K562 (cell line): ENCODE measurements around the gene FHDC1. TPM values are rescaled to one million over a fixed set of nuclear protein-coding genes. Genes with fewer than 3 reads are reported as not detected.

ENCODE experiments used
- AFF1 ChIP-seq, 2 experiments: fragments of 450-650 bp; IDR thresholded peaks; 2 replicates each; pipeline ENCODE4 v1.6.1; 2018; ENCODE audit warnings: mild to moderate bottlenecking in 2 of 2, low read depth in 1 of 2; ENCODE audit not compliant: partially characterized antibody in 2 of 2
- CCNT2 ChIP-seq: IDR thresholded peaks from 2 replicates; pipeline ENCODE4 v1.6.1; 2011; ENCODE audit warnings: borderline replicate concordance, low read depth, mild to moderate bottlenecking, moderate library complexity, mixed read lengths, low read length; ENCODE audit not compliant: insufficient read length; ENCODE audit errors: extremely low read depth
- CTBP1 ChIP-seq: fragments of 450-650 bp; IDR thresholded peaks from 2 replicates; pipeline ENCODE4 v1.6.1; 2016; ENCODE audit warnings: borderline replicate concordance
- FOS ChIP-seq: IDR thresholded peaks from 3 replicates; pipeline ENCODE4 v1.6.1; 2011; ENCODE audit not compliant: insufficient read length; ENCODE audit errors: extremely low read depth
- HDGF ChIP-seq: fragments of 450-650 bp; IDR thresholded peaks from 2 replicates; pipeline ENCODE4 v1.6.1; 2016
- HNRNPH1 ChIP-seq: fragments of 200-400 bp; formaldehyde crosslinking; optimal IDR thresholded peaks from 2 replicates; pipeline ENCODE3; 2017; ENCODE audit warnings: low read depth, mild to moderate bottlenecking, low read length, moderate library complexity
- MECOM ChIP-seq: fragments of 250-450 bp; sonication (Bioruptor Pico); IDR thresholded peaks from 2 replicates; pipeline ENCODE4 v1.8.0; 2022; ENCODE audit warnings: inconsistent platforms
- MTA2 ChIP-seq: fragments of 450-650 bp; IDR thresholded peaks from 2 replicates; pipeline ENCODE4 v1.6.1; 2016; ENCODE audit warnings: low read depth
- MYBL2 ChIP-seq, 2 experiments: fragments of 450-650 bp in 1 of 2; sonication (generic) in 1 of 2; formaldehyde crosslinking in 1 of 2; IDR thresholded peaks; 2 replicates each; pipeline versions ENCODE4 v1.6.1 to v1.8.1; 2017 to 2022; ENCODE audit warnings: borderline replicate concordance in 1 of 2, inconsistent platforms in 1 of 2, low read depth in 1 of 2, mild to moderate bottlenecking in 1 of 2, missing genetic modification reagents in 1 of 2, moderate library complexity in 1 of 2
- NR2C2 ChIP-seq, 2 experiments: fragments of 200-800 bp in 1 of 2; sonication (Bioruptor generic) in 1 of 2; sonication (generic) in 1 of 2; formaldehyde crosslinking in 1 of 2; IDR thresholded peaks; 2 replicates each; pipeline versions ENCODE4 v1.6.1 to v1.8.0; 2016 to 2022; ENCODE audit warnings: mild to moderate bottlenecking in 1 of 2, missing compliant biosample characterization in 1 of 2, missing genetic modification characterization in 1 of 2, missing genetic modification reagents in 1 of 2
- POLR2A ChIP-seq: fragments of 450-650 bp; conservative IDR thresholded peaks from 2 replicates; pipeline ENCODE4 v1.6.1; 2016
- SAP30 ChIP-seq: fragments of 200-600 bp; sonication (generic); IDR thresholded peaks from 2 replicates; pipeline ENCODE4 v1.6.1; 2012; ENCODE audit warnings: borderline replicate concordance, low read depth, mild to moderate bottlenecking, moderate library complexity, low read length, control low read depth, inconsistent platforms; ENCODE audit not compliant: insufficient read depth, poor library complexity, severe bottlenecking
- SOX6 ChIP-seq: fragments of 450-650 bp; IDR thresholded peaks from 2 replicates; pipeline ENCODE4 v1.6.1; 2014; ENCODE audit warnings: mild to moderate bottlenecking
- TCFL5 ChIP-seq: fragments of 250-450 bp; sonication (Bioruptor Pico); conservative IDR thresholded peaks from 2 replicates; pipeline ENCODE4 v1.6.1; 2021; ENCODE audit warnings: mild to moderate bottlenecking, moderate library complexity, matching md5 sums
- TGIF2 ChIP-seq: sonication (generic); formaldehyde crosslinking; IDR thresholded peaks from 2 replicates; pipeline ENCODE4 v1.8.1; 2022; ENCODE audit warnings: mild to moderate bottlenecking, missing genetic modification reagents, moderate library complexity
- TRIM28 ChIP-seq: fragments of 450-650 bp; IDR thresholded peaks from 2 replicates; pipeline ENCODE4 v1.6.1; 2017
- polyA plus RNA-seq, 8 experiments: library from polyadenylated mRNA; depleted of rRNA in 4 of 8; stranded (reverse) in 5 of 8; unstranded in 3 of 8; fragments of >200 nt; fragmentation: Nextera tagmentation in 2 of 8; fragmentation: Illumina TruSeq in 1 of 8; extraction: Ambion mirVana in 2 of 8; extraction: Trizol in 1 of 8; gene quantifications; 2 replicates each; pipeline versions ENCODE4 v1.2.1 to v1.2.3, GENCODE V29; 2011 to 2014; ENCODE audit warnings: inconsistent platforms in 1 of 8, missing spikeins in 1 of 8
- total RNA-seq, 7 experiments: library from RNA; depleted of rRNA in 6 of 7; stranded (reverse); fragments of >200 nt in 6 of 7; fragmentation: Illumina TruSeq in 2 of 7; extraction: Trizol in 2 of 7; gene quantifications; 2 replicates each; pipeline versions ENCODE4 v1.2.1 to v1.2.3, GENCODE V29; 2011 to 2021; ENCODE audit warnings: low replicate concordance in 1 of 7
- TF ChIP-seq, protein P1 (sequence below): fragments of 450-650 bp; formaldehyde crosslinking; IDR thresholded peaks from 2 replicates; pipeline ENCODE4 v1.4.0; 2020; ENCODE audit warnings: mild to moderate bottlenecking, moderate library complexity
- TF ChIP-seq, protein P2 (sequence below), 2 experiments: fragments of 450-650 bp in 1 of 2; sonication (generic) in 1 of 2; formaldehyde crosslinking in 1 of 2; IDR thresholded peaks in 1 of 2; conservative IDR thresholded peaks in 1 of 2; 2 replicates each; pipeline versions ENCODE4 v1.6.1 to v1.8.1; 2016 to 2023; ENCODE audit warnings: mild to moderate bottlenecking in 2 of 2, moderate library complexity in 2 of 2, inconsistent platforms in 1 of 2, missing genetic modification reagents in 1 of 2
- TF ChIP-seq, protein P3 (sequence below), 2 experiments: IDR thresholded peaks; 2 replicates each; pipeline ENCODE4 v1.6.1; 2012; ENCODE audit warnings: improper control_type of control experiment in 2 of 2, low read depth in 2 of 2, low read length in 2 of 2, borderline replicate concordance in 1 of 2

FHDC1 gene
- total and polyA plus RNA-seq, 9 of the 15 experiments (the other 6 are each of a cell fraction or from before 2014, with no cell fraction given) = 0.01 to 0.43 (median 0.07) TPM

DNA sequence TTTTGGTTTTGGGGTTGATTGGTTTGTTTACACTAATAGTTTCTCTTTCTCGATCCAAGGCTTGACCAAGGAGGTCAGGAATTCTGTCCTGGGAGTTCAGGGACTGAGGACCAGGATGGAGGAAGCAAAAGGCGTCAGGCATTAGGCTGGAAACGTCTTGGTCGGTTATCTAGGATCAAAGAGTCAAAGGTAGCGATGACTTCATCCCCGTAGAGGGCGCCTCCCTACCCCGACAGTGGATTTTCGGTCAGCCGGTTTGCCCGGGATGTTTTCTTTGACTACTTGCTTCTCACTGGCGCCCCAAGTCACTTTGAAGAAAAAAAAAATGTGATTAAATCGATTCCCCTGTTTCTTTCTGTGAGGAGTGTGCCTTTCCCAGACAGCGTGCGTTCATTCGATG, 980 bp upstream of the FHDC1 start (continued):
- TF ChIP-seq FOS = no peak
- TF ChIP-seq MYBL2 (IDR thresholded peaks at IDR 0.05; ENCODE audit: low read depth) = no peak
- TF ChIP-seq MYBL2 (CRISPR knock-in tag; IDR thresholded peaks at IDR 0.05; ENCODE audit: borderline replicate concordance) = no peak
- no peak for TF ChIP-seq POLR2A
- TF ChIP-seq TGIF2 = no peak
- TF ChIP-seq MECOM = no peak
- no peak for TF ChIP-seq MTA2
- TF ChIP-seq CCNT2 = no peak
- TF ChIP-seq, protein P1, sequence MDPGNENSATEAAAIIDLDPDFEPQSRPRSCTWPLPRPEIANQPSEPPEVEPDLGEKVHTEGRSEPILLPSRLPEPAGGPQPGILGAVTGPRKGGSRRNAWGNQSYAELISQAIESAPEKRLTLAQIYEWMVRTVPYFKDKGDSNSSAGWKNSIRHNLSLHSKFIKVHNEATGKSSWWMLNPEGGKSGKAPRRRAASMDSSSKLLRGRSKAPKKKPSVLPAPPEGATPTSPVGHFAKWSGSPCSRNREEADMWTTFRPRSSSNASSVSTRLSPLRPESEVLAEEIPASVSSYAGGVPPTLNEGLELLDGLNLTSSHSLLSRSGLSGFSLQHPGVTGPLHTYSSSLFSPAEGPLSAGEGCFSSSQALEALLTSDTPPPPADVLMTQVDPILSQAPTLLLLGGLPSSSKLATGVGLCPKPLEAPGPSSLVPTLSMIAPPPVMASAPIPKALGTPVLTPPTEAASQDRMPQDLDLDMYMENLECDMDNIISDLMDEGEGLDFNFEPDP (CRISPR knock-in tag) = no peak
- no peak for TF ChIP-seq HDGF
- TF ChIP-seq CTBP1 = peak; percentile 43; the same call in 1 of the 2 replicates
- no peak for TF ChIP-seq SAP30
- TF ChIP-seq SOX6 = no peak
- TF ChIP-seq, protein P2, sequence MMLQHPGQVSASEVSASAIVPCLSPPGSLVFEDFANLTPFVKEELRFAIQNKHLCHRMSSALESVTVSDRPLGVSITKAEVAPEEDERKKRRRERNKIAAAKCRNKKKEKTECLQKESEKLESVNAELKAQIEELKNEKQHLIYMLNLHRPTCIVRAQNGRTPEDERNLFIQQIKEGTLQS (IDR thresholded peaks at IDR 0.05) = peak; percentile 59; the same call in 1 of the 2 replicates
- TF ChIP-seq, protein P2 (CRISPR knock-in tag; conservative IDR thresholded peaks at IDR 0.05) = no peak
- TF ChIP-seq, protein P3, sequence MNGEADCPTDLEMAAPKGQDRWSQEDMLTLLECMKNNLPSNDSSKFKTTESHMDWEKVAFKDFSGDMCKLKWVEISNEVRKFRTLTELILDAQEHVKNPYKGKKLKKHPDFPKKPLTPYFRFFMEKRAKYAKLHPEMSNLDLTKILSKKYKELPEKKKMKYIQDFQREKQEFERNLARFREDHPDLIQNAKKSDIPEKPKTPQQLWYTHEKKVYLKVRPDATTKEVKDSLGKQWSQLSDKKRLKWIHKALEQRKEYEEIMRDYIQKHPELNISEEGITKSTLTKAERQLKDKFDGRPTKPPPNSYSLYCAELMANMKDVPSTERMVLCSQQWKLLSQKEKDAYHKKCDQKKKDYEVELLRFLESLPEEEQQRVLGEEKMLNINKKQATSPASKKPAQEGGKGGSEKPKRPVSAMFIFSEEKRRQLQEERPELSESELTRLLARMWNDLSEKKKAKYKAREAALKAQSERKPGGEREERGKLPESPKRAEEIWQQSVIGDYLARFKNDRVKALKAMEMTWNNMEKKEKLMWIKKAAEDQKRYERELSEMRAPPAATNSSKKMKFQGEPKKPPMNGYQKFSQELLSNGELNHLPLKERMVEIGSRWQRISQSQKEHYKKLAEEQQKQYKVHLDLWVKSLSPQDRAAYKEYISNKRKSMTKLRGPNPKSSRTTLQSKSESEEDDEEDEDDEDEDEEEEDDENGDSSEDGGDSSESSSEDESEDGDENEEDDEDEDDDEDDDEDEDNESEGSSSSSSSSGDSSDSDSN (IDR thresholded peaks at IDR 0.05; ENCODE audit: borderline replicate concordance in 1 of 2, low read depth in 2 of 2, low read length in 2 of 2) = no peak
- no peak for TF ChIP-seq NR2C2 (CRISPR knock-in tag; IDR thresholded peaks at IDR 0.05)
- peak; percentile 45 for TF ChIP-seq NR2C2 (tag; IDR thresholded peaks at IDR 0.05)
- TF ChIP-seq TCFL5 = no peak
- TF ChIP-seq HNRNPH1 = no peak
- TF ChIP-seq AFF1 (IDR thresholded peaks at IDR 0.05; ENCODE audit: low read depth in 1 of 2, partially characterized antibody in 2 of 2) = no peak
- TF ChIP-seq TRIM28 = no peak
